Endothelial cell of umbilical vein (primary cell): ENCODE measurements around the gene CRYBA4.

Source experiments
- CTCF ChIP-seq, 2 donors: IDR thresholded peaks; 1 replicate in 1 of 2; 2 replicates in 1 of 2; pipeline ENCODE4 v1.5.1; 2011; ENCODE audit warnings: low read length in 2 of 2, mild to moderate bottlenecking in 2 of 2, moderate library complexity in 2 of 2, control low read depth in 1 of 2, inconsistent platforms in 1 of 2, low read depth in 1 of 2; ENCODE audit not compliant: insufficient read depth in 1 of 2; ENCODE audit errors: extremely low read depth in 1 of 2
- EZH2 ChIP-seq: IDR thresholded peaks from 2 replicates; pipeline ENCODE4 v1.6.1; 2012; ENCODE audit warnings: borderline replicate concordance, low read depth, mild to moderate bottlenecking, moderate library complexity, low read length, inconsistent platforms; ENCODE audit not compliant: severe bottlenecking
- JUN ChIP-seq: IDR thresholded peaks from 2 replicates; pipeline ENCODE4 v1.6.1; 2011; ENCODE audit warnings: borderline replicate concordance, low read depth; ENCODE audit not compliant: insufficient read length, insufficient read depth
- POLR2A ChIP-seq: IDR thresholded peaks from 2 replicates; pipeline ENCODE4 v1.6.1; 2012; ENCODE audit warnings: low read depth, mild to moderate bottlenecking, control low read depth, low read length

GRCh38 chr22:26632422-26633155 is 10.8 kb downstream of the CRYBA4 start:
- no peak for TF ChIP-seq CTCF (IDR thresholded peaks at IDR 0.05; ENCODE audit: extremely low read depth in 1 of 2, insufficient read depth in 1 of 2, low read depth in 1 of 2, low read length in 2 of 2)
- no peak for TF ChIP-seq EZH2
- peak; percentile 20 for TF ChIP-seq POLR2A
- no peak for TF ChIP-seq JUN
